Stimulated activated naive CD8-positive, alpha-beta T cell treated with anti-CD3 and anti-CD28 coated beads, Interleukin-15, amount 100 ng/mL, for 72 hours (primary cell): ENCODE measurements around the gene SLC4A3.

Source experiments
- ATAC-seq: fragments of 150-1000 bp; cut with Tn5 transposase; 2 replicates; pipeline ENCODE4 v1.10.0; 2021; ENCODE audit warnings: mild to moderate bottlenecking, moderate library complexity
- DNase-seq, 2 donors: peaks; one replicate each; pipeline ENCODE4 v3.0.0; 2021 to 2022
- H3K27ac Mint-ChIP-seq, 2 donors: one replicate each; pipeline ENCODE4 v1.8.0; 2022; ENCODE audit warnings: mild to moderate bottlenecking in 2 of 2, mixed read lengths in 2 of 2, moderate library complexity in 2 of 2
- H3K27me3 Mint-ChIP-seq: one replicate; pipeline ENCODE4 v1.8.0; 2022; ENCODE audit warnings: mixed read lengths
- H3K4me1 Mint-ChIP-seq: one replicate; pipeline ENCODE4 v1.8.0; 2022; ENCODE audit warnings: mild to moderate bottlenecking, mixed read lengths
- H3K4me3 Mint-ChIP-seq, 2 donors: one replicate each; pipeline ENCODE4 v1.8.0; 2022; ENCODE audit warnings: mild to moderate bottlenecking in 2 of 2, mixed read lengths in 2 of 2, moderate library complexity in 1 of 2
- H3K9me3 Mint-ChIP-seq, 2 donors: one replicate each; pipeline ENCODE4 v1.8.0; 2022; ENCODE audit warnings: mixed read lengths in 2 of 2

Gene SLC4A3

DNA sequence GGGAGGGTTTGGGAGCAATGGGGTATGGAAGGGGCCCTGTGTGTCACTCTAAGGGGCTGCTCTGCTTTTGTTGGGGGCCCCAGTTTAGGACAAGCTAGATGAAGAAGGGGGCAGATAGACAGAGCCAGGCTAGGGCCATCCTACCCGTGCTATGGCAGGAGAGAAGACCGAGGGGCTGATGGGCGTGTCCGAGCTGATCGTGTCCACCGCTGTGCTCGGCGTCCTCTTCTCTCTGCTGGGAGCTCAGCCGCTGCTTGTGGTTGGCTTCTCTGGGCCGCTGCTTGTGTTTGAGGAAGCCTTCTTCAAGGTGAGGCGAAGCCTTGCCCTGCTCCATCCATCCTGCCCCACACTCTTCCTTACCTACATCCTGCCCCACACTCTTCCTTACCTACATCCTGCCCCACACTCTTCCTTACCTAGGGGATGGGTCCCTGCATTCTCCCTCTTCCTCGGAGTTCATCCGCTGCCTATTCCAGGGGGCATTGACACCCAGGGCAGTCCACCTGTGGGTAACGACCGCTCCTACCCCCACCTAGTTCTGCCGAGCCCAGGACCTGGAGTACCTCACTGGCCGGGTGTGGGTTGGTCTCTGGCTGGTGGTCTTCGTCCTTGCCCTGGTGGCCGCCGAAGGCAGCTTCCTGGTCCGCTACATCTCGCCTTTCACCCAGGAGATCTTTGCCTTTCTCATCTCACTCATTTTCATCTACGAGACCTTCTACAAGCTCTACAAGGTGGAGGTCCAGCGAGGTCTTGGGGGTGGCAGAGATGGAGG is 8.9 kb downstream of the SLC4A3 start:
- Mint-ChIP-seq H3K4me3 (no peak overlapping the region), H3K9me3 (no peaks in the 10 kb centered on the region), H3K4me1 (peaks cover 4% of the 10 kb centered on the region), H3K27me3 (peaks cover 15% of the 10 kb centered on the region), H3K27ac (no peak overlapping the region)
- DNase-seq (no peak), ATAC-seq (no peak)

DNA sequence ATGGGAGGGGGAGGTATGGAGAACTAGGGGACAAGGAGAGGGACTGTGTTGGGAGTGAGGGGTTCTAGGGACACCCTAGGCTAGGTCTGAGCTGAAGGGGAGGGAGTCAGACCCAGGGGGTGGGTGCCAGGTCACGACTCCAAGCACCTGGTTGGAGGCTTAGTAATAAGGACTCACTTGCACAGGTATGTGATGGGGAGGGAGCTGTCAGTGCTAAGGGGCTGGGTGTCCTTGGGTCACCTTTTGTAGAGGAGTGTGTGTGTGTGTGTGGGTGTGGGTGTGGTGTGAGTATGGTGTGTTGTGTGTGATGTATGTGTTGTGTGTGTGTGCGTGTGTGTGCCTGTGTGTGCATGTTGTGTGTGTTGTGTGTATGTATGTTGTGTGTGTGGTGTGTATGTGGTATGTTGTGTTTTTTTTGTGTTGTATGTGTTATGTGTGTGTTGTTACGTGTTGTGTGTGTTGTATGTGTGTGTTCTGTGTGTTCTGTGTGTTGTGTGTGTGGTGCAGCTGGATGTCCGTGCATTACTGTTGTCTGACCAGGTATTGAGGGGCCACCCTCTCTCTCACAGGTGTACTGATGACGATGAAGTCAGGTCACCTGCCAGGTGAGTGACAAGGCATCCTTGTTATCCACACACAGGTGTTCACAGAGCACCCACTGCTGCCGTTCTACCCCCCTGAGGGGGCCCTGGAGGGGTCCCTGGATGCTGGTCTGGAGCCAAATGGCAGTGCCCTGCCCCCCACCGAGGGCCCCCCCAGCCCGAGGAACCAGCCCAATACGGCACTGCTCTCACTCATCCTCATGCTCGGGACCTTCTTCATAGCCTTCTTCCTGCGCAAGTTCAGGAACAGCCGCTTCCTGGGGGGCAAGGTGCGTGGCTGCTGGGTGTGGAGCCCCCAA is 9.8 kb downstream of the SLC4A3 start:
- no peaks in the 10 kb centered on the region for H3K9me3 Mint-ChIP-seq

DNA sequence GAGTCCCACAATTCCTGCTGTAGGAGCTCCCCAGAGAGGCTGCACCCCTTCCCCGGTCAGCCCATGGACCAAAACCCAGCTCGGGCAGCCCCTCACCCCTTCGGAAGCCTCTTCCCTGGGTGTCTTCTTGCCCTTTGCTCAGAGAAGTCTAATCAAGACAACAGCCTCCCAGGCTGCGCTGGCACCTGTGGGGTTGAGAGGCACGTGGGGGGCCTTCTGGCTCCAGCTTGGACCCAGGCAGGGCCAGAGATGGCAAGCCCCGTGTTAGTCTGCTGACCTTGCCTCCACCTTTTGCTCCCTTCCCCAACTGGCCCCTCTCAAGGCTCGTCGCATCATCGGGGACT is 10.4 kb downstream of the SLC4A3 start:
- ATAC-seq, result no peak
- Mint-ChIP-seq H3K4me1 (peaks cover 13% of the 10 kb centered on the region), H3K27me3 (peaks cover 27% of the 10 kb centered on the region), H3K27ac (no peak overlapping the region), H3K4me3 (no peak overlapping the region), H3K9me3 (no peaks in the 10 kb centered on the region)
- DNase-seq, result no peak

More for the DNA sequence above, 9.8 kb downstream of the SLC4A3 start:
- no peak overlapping the region for H3K4me3 Mint-ChIP-seq
- ATAC-seq (no peak), DNase-seq (no peak)
- no peak overlapping the region for H3K27ac Mint-ChIP-seq
- peaks cover 22% of the 10 kb centered on the region for H3K27me3 Mint-ChIP-seq
- H3K4me1 Mint-ChIP-seq, result peaks cover 7% of the 10 kb centered on the region

DNA sequence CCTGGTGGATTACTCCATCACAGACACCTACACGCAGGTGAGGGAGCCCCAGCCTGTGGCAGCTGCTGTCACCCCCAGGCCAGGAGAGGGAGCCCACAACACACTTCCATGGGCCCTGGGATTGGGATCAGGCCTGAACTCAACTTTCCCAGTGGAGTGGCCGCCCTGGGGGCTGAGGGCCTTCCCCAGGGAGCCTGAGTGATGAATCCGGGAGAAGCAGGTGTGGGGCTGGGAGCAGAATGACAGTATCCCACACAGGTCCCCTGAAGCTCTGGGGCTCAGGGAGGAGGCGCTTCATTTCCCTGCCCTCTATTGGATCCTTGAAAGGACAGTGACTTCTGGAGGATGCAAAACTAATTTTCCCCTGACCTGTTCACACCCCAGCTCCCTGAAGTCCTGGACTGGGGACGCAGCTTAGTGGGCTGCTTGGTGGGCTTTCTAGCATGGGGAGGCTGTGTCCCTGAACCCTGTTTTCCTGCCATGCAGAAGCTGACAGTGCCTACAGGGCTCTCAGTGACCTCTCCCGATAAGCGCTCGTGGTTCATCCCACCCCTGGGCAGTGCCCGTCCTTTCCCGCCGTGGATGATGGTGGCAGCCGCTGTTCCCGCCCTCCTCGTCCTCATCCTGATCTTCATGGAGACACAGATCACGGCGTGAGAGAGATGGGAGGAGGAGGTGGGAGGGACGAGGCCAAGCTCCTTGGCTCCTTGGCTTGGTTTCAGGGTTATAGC is 11.0 kb downstream of the SLC4A3 start:
- Mint-ChIP-seq H3K27ac (no peak overlapping the region), H3K27me3 (peaks cover 33% of the 10 kb centered on the region), H3K9me3 (no peaks in the 10 kb centered on the region), H3K4me3 (no peak overlapping the region), H3K4me1 (peaks cover 18% of the 10 kb centered on the region)
- no peak for DNase-seq
- ATAC-seq, result no peak

DNA sequence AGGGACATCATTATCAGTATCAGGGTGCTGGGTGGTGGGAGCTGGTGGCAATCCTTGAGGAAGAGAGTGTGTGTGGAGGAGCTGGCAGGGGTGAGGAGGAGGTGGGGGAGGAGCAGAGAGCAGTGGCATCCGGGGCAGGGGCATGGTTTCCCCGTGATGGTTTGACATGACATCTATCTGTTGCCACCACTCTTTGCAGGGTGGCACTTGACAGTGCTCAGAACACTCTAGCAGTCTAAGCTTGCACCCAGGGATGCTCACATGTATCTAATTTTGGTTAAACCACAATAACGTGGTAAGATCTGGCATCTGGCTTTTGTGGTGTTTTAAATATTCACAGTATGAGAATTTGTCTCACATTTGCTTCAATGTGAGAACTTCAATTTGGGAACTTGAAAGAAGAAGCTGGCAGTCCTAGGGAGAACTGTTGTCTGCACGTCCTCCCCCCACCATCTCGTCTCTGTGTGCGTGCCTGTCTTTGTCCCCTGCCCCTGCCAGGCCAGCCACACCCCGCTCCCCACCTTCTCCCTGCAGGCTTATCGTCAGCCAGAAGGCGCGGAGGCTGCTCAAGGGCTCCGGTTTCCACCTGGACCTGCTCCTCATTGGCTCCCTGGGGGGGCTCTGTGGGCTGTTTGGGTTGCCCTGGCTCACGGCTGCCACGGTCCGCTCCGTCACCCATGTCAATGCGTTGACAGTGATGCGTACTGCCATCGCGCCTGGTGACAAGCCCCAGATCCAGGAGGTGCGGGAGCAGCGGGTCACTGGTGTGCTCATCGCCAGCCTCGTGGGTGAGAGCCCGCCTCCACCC is 11.7 kb downstream of the SLC4A3 start:
- H3K27ac Mint-ChIP-seq, result no peak overlapping the region

DNA sequence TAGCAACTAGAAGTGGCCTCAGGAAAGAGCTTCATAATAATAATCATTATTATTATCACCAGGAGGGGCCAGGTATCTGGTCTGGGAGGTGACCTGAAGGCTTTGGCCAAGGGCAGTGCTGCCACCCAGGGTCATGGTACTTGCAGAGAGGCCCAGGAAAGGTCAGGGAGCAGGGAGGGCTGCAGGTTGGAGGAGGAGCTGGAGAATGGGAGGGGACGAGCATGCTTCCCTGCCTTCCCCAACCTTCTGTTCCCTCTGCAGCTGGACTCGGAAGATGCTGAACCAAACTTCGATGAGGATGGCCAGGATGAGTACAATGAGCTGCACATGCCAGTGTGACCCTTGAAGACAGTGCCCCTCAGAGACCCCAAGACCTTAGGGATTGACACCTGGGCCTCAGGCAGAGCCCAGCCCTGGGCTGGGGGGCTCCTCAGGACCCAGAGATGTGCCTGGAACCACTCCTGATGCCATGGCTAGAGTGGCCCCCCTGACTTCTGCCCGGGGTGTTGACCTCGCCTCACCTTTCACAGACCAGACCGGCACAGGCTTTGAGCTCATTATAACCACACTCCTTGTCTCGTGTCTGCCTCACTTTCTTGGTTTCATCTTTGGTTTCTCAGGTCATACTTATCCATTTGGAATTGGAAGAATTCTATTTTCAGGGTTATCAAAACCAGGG is 14.1 kb downstream of the SLC4A3 start:
- Mint-ChIP-seq H3K27me3 (peaks cover 49% of the 10 kb centered on the region), H3K9me3 (no peaks in the 10 kb centered on the region), H3K4me1 (peaks cover 18% of the 10 kb centered on the region), H3K27ac (peak overlapping the region in 1 of 2 donors; percentile 16), H3K4me3 (no peak overlapping the region)
- no peak for DNase-seq
- no peak for ATAC-seq

More for the DNA sequence above, 11.7 kb downstream of the SLC4A3 start:
- no peak for ATAC-seq
- no peak for DNase-seq
- H3K27me3 Mint-ChIP-seq, result peaks cover 41% of the 10 kb centered on the region
- H3K4me1 Mint-ChIP-seq, result peaks cover 18% of the 10 kb centered on the region
- no peak overlapping the region for H3K4me3 Mint-ChIP-seq
- no peaks in the 10 kb centered on the region for H3K9me3 Mint-ChIP-seq

DNA sequence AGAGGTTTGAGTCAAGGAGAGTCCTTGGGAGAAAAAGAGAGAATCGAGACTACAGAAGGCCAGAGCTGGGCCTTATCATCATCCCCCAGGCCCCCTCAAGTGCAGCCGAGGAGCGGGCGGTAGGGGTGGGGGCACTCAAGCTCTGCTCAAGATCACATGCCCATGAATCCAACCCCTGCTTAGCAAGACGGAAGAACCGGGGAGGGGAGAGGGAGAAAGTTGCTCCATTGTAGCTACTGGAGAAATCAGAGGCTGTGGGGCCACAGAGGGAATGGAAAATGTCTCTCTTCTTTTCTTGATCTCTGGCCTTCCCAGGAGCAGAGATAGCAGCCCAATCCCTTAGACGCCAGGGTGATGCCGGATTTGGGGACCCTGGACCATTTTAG is 14.6 kb downstream of the SLC4A3 start:
- no peak overlapping the region for H3K4me3 Mint-ChIP-seq
- peaks cover 48% of the 10 kb centered on the region for H3K27me3 Mint-ChIP-seq
- H3K9me3 Mint-ChIP-seq, result no peaks in the 10 kb centered on the region
- H3K4me1 Mint-ChIP-seq, result peaks cover 18% of the 10 kb centered on the region
- ATAC-seq (no peak), DNase-seq (no peak)
- no peak overlapping the region for H3K27ac Mint-ChIP-seq

DNA sequence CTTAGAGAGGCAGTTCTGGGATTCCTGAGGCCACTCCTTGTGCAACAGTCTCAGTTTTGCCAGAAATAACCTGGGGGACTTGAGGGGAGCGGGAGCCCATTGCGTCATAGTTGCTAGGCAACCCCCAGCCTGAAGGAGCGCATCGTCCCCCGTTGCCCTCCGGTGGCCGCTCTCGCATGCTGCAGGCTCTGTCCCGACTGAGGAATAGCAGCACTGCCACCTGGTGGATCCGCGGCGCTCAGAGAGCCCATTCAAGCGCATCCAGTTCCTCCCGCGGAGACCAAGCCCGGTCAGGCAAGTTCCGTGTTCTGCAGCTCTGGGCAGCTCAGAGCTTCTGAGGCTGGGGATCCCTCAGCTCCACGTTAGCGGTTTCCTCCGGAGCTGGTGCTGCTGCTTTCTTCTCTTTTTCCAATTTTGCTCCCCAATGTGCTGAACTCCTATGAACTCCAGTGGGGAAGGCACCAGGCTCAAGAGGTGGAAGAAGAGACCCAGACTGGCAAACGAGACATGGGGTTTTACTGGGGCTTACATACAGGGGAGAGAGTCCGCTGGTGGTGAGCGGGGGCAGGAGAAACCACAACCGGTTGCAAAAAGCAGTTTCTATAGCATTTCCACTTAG is 15.1 kb downstream of the SLC4A3 start:
- peaks cover 18% of the 10 kb centered on the region for H3K4me1 Mint-ChIP-seq
- H3K4me3 Mint-ChIP-seq, result peak overlapping the region; percentile 1 to 25
- no peak overlapping the region for H3K27ac Mint-ChIP-seq
- no peaks in the 10 kb centered on the region for H3K9me3 Mint-ChIP-seq
- H3K27me3 Mint-ChIP-seq, result peaks cover 53% of the 10 kb centered on the region
- peak; percentile 92 for ATAC-seq
- DNase-seq, result peak; percentile 88 to 92

DNA sequence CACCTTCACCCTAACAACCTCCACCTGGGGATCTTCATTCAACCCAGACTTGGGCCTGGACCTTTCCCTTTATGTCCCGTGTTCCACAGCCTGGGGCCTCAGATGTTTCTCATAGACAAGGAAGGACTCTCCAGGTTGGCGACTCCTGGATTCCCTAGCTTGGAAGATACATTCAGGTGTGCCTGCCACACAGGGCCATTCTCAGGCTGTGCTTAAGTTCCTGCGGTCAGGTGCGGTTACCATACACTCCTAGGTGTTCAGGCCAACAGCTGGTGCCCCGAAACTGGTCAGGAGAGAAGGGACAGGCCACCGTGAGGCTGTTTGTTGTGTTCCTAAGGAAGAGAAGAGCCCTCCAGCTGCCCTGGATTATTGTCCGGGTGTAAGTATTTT is 15.6 kb downstream of the SLC4A3 start:
- ATAC-seq, result no peak
- no peak overlapping the region for H3K27ac Mint-ChIP-seq
- no peak for DNase-seq
- H3K4me1 Mint-ChIP-seq, result peaks cover 18% of the 10 kb centered on the region
- no peaks in the 10 kb centered on the region for H3K9me3 Mint-ChIP-seq
- peak overlapping the region; percentile 1 to 25 for H3K4me3 Mint-ChIP-seq
- H3K27me3 Mint-ChIP-seq, result peaks cover 54% of the 10 kb centered on the region

DNA sequence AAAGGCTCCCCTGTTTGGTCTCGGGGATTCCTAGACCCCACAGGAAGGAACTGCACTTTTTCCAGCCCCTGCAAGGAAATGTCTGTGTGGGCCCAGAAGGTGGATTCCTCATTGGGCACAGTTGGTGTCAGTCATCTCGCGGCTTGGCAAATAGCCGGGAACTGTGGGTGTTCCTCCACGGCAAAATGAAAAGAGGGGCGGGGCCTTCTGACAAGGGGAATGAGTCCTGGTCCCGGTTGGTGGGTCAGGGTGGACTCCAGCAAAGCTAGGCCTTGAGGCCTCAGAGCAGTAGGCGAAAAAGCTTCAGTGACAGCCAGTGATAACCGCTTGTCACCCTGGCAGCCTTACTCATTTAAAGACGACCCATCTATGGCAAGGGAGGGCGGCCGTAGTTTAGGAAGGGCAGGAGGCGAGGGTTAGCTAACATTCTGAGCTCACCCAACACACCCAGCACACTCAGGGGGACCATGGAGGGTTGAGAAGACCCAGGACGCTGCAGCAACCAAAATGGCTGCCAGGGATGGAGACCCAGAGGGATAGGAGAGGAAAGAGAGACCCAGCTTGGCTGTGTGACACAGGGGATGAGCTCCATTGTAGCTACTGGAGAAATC is 16.5 kb downstream of the SLC4A3 start:
- H3K4me3 Mint-ChIP-seq, result no peak overlapping the region
- H3K9me3 Mint-ChIP-seq, result no peaks in the 10 kb centered on the region
- H3K27ac Mint-ChIP-seq, result no peak overlapping the region
- DNase-seq (no peak), ATAC-seq (no peak)
- H3K27me3 Mint-ChIP-seq, result peaks cover 54% of the 10 kb centered on the region
- H3K4me1 Mint-ChIP-seq, result peaks cover 18% of the 10 kb centered on the region

DNA sequence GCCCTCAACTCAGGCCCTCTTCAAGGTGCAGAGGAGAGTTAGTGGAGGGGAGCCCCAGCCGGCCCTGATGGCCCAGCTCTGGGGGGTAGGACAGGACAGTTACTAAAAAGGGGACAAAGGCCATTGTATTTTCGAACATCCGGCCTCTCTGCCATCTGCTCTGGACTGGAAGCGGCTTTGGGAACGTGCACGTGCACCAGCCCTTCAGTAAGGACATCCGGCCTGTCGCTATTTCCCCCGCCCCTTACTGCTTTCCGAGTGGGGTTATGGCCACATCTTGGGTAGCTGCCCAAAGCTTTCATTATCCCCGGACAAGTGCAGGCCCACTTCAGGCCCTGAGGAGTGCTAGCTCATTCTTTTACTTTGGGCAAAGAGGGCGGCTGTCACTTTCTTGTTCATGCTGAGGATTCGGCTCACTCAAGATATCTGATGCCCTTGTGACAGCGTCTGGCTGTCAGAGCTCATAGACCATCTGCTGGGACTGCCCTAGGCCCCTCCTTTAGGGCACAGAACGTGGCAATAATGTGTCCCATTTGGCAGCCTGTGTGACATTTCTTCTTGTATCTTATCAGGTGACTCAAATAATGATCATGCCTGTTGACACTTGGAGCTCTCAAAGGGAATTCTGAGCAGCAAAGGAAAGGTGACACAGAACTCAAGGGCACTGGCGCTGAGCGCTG is 17.5 kb downstream of the SLC4A3 start:
- H3K27me3 Mint-ChIP-seq, result peaks cover 55% of the 10 kb centered on the region
- DNase-seq (no peak), ATAC-seq (no peak)
- no peaks in the 10 kb centered on the region for H3K9me3 Mint-ChIP-seq
- H3K4me3 Mint-ChIP-seq, result no peak overlapping the region
- peaks cover 18% of the 10 kb centered on the region for H3K4me1 Mint-ChIP-seq
- peak overlapping the region in 1 of 2 donors; percentile 51 for H3K27ac Mint-ChIP-seq

DNA sequence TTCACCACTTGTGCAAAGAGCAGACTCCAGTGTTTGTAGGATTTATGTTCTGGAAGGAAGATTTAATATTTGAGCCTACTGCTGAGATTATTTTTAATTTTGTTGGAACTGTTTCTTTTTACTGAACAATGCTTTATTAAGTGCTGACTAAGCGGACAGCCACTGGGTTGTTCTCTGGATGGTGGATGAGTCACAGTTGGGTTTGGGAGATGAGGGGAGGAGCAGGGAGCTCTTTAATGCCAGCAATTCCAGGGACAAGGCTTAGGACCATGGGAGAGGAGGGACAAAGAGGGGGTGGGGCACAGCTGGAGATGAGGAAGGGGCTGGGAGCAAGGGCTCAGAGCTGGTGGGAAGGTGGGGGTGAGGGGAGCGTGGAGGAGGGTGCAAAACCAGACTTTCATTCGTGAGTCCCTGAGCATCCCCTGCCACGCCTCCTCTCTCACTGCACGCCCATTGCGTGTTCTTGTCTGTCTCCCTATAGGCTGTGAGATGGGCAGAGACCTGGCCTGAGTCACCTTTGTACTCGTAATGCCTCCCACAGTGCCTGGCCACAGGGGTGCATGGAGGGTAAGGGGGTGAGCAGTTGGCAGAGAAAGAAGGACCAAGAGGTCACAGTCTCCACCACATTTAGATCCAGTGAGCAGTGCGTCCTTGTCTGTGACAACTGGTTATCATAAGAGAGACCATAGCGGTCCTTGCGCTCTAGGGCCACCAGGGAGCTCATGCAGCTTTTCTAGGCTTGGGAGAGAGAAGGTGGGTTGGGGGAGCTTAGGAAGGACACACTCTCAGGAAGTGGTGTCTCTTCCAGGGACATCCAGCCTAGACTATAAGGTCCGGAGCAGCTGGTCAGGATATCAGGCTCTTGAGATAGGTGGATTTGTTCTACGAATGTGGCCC is 18.4 kb downstream of the SLC4A3 start:
- Mint-ChIP-seq H3K4me1 (peaks cover 18% of the 10 kb centered on the region), H3K4me3 (no peak overlapping the region), H3K27ac (peak overlapping the region in 1 of 2 donors; percentile 54), H3K9me3 (no peaks in the 10 kb centered on the region), H3K27me3 (peaks cover 62% of the 10 kb centered on the region)
- no peak for DNase-seq
- ATAC-seq, result no peak

DNA sequence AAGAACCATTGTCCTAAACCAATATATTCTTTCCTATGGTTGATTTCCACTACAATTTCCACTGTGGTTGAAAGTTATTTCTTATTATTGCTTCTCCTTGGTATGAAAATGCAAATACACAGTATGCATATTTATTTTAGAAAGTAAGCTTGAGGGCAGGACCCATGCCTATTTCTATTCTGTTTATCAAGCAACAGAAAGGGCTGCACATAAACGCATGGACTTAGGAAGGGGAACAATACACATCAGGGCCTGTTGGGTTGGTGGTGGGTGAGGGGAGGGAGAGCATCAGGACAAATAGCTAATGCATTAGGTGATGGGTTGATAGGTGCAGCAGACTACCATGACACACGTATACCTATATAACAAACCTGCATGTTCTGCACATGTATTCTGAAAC is 20.7 kb downstream of the SLC4A3 start:
- Mint-ChIP-seq H3K27ac (no peak overlapping the region), H3K27me3 (peaks cover 54% of the 10 kb centered on the region), H3K4me1 (peaks cover 1% of the 10 kb centered on the region), H3K4me3 (no peak overlapping the region), H3K9me3 (no peaks in the 10 kb centered on the region)
- ATAC-seq (no peak), DNase-seq (no peak)
